Right lung (tissue), 5 donors: ENCODE measurements around the gene SCFD2. TPM values are rescaled to one million over a fixed set of nuclear protein-coding genes. Genes with fewer than 3 reads are reported as not detected.

Experiments
- DNase-seq, 2 donors: peaks; one replicate each; pipeline ENCODE4 v3.0.0-alpha.2; 2013
- polyA plus RNA-seq, 5 donors: library from polyadenylated mRNA; unstranded; fragments of 120-200 nt; gene quantifications; one replicate each; pipeline versions ENCODE4 v1.2.1 to v1.2.3, GENCODE V29; 2013; ENCODE audit warnings: inconsistent platforms in 1 of 5, low replicate concordance in 1 of 5; ENCODE audit not compliant: insufficient read length in 5 of 5, insufficient read depth in 1 of 5

Gene SCFD2
- polyA plus RNA-seq, 5 donors = 10.6 to 14.1 (median 13.5) TPM

- no peak for DNase-seq
Observed at GRCh38 chr4:52932591-52933470, 433.0 kb downstream of the SCFD2 start.

GRCh38 chr4:52931243-52931642 lies 434.6 kb downstream of the SCFD2 start:
- DNase-seq = no peak

GRCh38 chr4:52926196-52926974 lies 439.5 kb downstream of the SCFD2 start:
- DNase-seq = no peak

GRCh38 chr4:52925531-52925968 lies 440.3 kb downstream of the SCFD2 start:
- no peak for DNase-seq

GRCh38 chr4:52919461-52919860 lies 446.4 kb downstream of the SCFD2 start:
- DNase-seq = no peak

GRCh38 chr4:52917817-52918216 lies 448.0 kb downstream of the SCFD2 start:
- no peak for DNase-seq

GRCh38 chr4:52915730-52916300 lies 450.0 kb downstream of the SCFD2 start:
- DNase-seq = no peak

- no peak for DNase-seq
Observed at GRCh38 chr4:52915191-52915590, 450.7 kb downstream of the SCFD2 start.

- peak; percentile 41 to 42 for DNase-seq
Observed at GRCh38 chr4:52914051-52914605, 451.7 kb downstream of the SCFD2 start.

- DNase-seq = no peak
Observed at GRCh38 chr4:52912608-52913007, 453.3 kb downstream of the SCFD2 start.

- DNase-seq = peak; percentile 38 to 61
Observed at GRCh38 chr4:52911684-52912294, 454.1 kb downstream of the SCFD2 start.

GRCh38 chr4:52910115-52910514 lies 455.7 kb downstream of the SCFD2 start:
- no peak for DNase-seq

- DNase-seq = no peak
Observed at GRCh38 chr4:52907510-52907909, 458.4 kb downstream of the SCFD2 start.

- no peak for DNase-seq
Observed at GRCh38 chr4:52904421-52904820, 461.4 kb downstream of the SCFD2 start.

- no peak for DNase-seq
Observed at GRCh38 chr4:52903273-52903672, 462.6 kb downstream of the SCFD2 start.

- no peak for DNase-seq
Observed at GRCh38 chr4:52894443-52894842, 471.4 kb downstream of the SCFD2 start.

GRCh38 chr4:52892880-52893279 lies 473.0 kb downstream of the SCFD2 start:
- DNase-seq = no peak

- no peak for DNase-seq
Observed at GRCh38 chr4:52891743-52892142, 474.1 kb downstream of the SCFD2 start.

- no peak for DNase-seq
Observed at GRCh38 chr4:52890521-52890791, 475.4 kb downstream of the SCFD2 start.

GRCh38 chr4:52889778-52890520 lies 475.9 kb downstream of the SCFD2 start:
- no peak for DNase-seq

GRCh38 chr4:52889354-52889753 lies 476.5 kb downstream of the SCFD2 start:
- DNase-seq = no peak
